SH-SY5Y (cell line): Measurements from ENCODE around the gene PIGA.

Source experiments
- GATA2 ChIP-seq: IDR thresholded peaks from 2 replicates; pipeline ENCODE4 v1.6.1; 2011; ENCODE audit warnings: mild to moderate bottlenecking, low read depth, low read length
- GATA3 ChIP-seq: IDR thresholded peaks from 2 replicates; pipeline ENCODE4 v1.6.1; 2011; ENCODE audit warnings: low read depth, mild to moderate bottlenecking, low read length, moderate library complexity

The PIGA gene

DNA sequence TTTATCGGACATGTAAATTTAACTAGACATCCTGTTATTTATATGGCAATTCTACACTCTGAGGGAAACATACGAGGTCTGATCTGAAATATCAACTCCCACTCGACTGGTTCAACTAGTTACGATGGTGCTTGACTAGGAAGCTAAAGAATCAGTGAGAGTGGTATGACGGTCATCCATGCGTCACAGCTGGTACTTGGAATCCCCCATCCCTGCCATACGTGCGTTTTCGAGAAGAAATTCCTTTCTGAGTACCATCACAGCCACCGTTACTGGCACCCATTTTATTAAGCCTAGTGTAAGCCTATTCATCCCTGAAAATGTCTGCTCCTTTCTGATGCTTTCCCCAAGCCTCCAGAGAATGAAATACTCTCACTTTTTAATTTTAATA lies 695 bp upstream of the PIGA start:
- TF ChIP-seq GATA2 (no peak), GATA3 (no peak)

GRCh38 chrX:15334561-15334960 lies 762 bp downstream of the PIGA start:
- TF ChIP-seq GATA3: no peak
- TF ChIP-seq GATA2: no peak

DNA sequence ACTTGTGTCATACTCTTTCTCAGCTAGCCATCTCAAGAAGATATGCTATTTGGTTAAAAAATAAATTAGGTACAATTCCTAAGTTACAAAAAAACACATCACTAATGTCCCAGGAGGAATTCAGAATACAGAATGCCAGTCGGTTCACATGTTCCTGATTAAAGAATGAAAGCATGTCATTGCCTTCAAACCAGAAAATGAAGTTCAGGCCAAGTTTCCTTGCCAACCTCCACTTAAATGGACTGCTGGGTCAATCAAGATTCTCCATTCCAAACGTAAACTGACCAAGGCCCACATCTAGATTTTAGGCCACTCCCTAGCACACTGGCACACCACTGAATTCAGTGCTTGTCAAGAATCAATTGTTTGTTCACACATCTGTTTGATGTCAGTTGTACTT lies 6.5 kb downstream of the PIGA start:
- no peak for TF ChIP-seq GATA2

- TF ChIP-seq GATA3: no peak
- TF ChIP-seq GATA2: no peak
Measured at GRCh38 chrX:15328131-15328530, 7.2 kb downstream of the PIGA start.

DNA sequence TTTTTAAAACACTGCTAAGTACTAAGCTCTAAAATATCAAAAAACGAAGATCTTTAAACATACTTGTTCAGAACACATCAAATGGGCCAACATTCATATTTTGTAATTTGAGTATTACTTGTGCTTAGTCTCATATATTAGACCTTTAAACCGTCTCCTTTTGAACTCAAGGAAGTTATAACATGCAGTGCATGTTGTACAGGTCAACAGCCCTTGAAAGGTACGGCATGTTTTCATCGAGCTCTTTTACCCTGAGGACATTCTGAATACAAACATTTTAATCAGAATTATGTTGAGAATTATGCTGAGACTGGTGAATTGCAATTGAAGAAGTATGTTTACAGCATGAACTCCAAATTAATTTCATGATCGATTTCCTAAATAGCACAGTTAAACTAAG lies 12.9 kb downstream of the PIGA start:
- TF ChIP-seq GATA3: no peak
- no peak for TF ChIP-seq GATA2

DNA sequence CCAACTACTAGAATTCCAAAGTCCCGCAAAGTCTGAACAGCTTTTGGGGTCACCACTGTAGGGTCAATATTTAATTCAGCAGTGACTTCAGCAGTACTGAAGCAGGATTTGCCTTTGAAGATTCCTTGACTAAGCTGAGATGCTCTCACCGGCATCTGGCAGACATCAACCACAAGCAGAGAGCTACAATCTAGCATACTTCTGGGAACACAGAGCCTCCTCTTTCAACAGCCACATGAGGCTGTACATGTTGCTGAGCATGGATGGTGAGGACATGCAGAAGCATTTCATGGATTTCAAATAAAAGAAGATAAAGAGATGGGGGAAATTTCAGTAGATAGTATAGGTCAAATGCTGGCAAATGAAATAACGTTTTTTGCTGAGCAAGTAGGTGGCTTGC lies 13.3 kb downstream of the PIGA start:
- no peak for TF ChIP-seq GATA2
- TF ChIP-seq GATA3: no peak

- TF ChIP-seq GATA2 (no peak), GATA3 (no peak)
Measured at GRCh38 chrX:15321447-15321846, 13.9 kb downstream of the PIGA start.

- TF ChIP-seq GATA2: no peak
- no peak for TF ChIP-seq GATA3
Measured at GRCh38 chrX:15320297-15320696, 15.0 kb downstream of the PIGA start.

- TF ChIP-seq GATA3: no peak
- no peak for TF ChIP-seq GATA2
Measured at GRCh38 chrX:15319075-15319474, 16.2 kb downstream of the PIGA start.

DNA sequence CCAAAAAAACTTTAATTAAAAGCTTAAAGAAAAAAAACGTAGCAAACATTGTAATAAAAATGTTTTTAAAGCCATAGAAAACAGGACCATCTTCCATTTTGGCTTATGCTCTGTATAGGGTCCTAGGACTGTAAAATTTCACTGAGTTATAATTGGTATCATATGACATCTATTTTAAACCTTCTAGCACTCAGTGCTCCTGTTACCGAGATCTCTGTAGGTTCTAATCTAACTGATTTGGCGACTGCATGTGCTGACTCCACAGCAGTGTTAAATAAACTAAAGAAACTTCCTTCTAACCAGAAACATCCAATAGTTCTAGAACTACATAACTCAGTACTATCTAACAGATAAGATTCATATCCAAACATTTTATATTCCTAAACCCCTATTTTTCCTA lies 19.8 kb downstream of the PIGA start, which contains the start of gene ASB11:
ASB11 (minus strand) TSS at position 132 of the 400 bp plus-strand sequence; CDS start at position 97, 35 bp downstream.
- TF ChIP-seq GATA3: no peak
- no peak for TF ChIP-seq GATA2

DNA sequence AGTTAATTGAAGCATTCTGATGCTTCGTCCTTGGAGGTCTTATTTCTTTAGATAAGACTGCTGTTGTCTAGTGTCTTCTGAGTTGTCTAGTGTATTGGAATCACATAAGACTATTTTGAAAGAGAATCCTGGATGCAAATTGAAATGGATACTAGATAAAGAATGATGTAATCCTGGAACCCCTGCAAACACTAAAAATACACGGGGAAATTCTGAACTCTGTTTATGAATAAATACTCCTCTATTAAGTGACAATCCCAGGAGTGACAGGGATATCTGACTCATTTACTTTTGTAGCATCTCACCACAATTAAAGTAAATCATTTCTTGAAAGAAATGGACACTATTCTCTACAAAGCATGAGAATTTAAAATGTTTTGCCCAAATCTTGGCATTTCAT lies 20.9 kb downstream of the PIGA start:
- no peak for TF ChIP-seq GATA2
- no peak for TF ChIP-seq GATA3

DNA sequence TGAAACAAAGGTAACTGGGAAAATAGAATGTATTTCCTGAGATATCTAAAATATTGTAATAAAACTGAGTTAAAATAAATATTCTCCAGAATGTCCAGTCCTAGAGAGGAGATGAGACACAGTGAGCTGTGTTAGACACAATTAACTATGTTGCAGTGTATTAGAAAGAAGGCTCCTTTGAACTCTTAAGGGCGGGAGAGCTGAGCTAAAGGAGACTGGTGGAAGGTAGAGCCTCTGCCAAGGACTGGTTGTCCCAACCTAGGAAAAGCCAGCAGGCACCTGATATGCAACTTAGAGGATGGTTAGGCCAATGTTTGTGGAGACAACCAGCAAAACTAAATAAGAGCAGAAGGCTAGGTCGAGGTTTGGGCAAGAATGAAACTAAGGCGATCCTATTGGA lies 24.2 kb downstream of the PIGA start:
- no peak for TF ChIP-seq GATA2
- TF ChIP-seq GATA3: no peak

GRCh38 chrX:15310117-15310516 lies 25.2 kb downstream of the PIGA start:
- no peak for TF ChIP-seq GATA2
- no peak for TF ChIP-seq GATA3

GRCh38 chrX:15301924-15302323 lies 33.4 kb downstream of the PIGA start:
- no peak for TF ChIP-seq GATA2
- no peak for TF ChIP-seq GATA3

DNA sequence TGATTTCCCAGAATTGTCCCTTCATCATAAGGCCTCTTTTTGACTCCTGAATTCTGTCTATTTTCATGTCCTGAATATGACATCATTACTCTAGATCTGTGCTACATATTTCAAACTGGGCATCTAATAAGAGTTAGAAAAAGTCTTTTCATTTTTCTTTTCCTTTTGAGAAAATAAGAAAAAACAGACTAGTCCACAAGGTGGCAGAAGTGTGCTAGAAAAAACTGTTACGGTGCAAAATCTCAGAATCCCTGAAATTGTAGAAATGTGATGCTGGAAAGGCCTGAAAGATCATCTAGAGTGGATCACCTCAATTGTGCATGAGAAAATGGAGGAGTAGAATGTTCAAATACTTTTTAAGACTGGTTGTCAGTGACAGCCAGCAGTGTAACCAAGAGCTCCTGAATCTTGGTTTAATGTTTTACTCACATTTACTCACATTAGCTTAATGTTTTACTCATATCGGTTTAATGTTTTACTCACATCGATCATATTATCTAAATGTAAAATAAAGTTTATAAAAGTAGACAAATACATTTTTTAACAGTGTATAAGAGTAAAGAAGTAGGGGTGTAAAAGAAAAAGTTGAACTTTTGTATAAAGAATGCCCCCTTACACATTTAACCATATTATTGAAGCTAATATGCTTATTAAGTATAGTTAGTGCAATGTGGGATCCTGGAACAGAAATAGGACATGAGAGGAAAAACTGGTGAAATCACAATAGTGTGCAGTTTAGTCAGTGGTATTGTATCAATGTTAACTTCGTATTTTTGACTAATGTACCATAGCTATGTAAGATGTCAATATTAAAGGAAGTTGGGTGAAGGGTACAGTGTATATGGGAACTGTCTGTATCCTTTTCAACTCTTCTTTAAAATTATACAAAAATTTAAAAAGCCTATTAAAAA lies 35.1 kb downstream of the PIGA start:
- no peak for TF ChIP-seq GATA3
- TF ChIP-seq GATA2: no peak

DNA sequence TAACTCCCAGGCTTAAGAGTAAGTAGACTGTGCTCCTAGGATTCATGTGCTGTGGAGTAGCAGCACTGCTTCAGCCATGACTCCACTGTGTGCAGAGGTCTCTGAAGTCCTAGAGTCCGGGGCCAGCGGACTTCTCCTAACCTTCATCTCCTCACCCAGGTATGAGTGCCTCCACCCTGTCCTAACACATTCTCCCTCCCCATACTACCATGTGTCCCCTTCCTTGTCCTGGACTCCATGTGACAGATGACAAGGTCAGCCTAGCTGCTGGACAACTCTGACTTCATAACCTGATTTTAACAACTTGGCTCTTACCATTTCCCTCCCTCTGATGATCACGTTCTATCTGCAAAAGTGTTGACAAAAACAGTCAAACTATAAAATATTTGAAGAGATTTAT lies 36.5 kb downstream of the PIGA start:
- TF ChIP-seq GATA3 (no peak), GATA2 (no peak)

GRCh38 chrX:15298201-15298600 lies 37.1 kb downstream of the PIGA start:
- TF ChIP-seq GATA3: no peak
- TF ChIP-seq GATA2: no peak
